SK-N-SH (cell line): ENCODE results near the gene VAMP1.

Experiments used
- CTCF ChIP-seq: fragments of 200-600 bp; sonication (generic); IDR thresholded peaks from 2 replicates; pipeline ENCODE4 v1.6.1; 2017; ENCODE audit warnings: antibody characterized with exemption, mild to moderate bottlenecking, moderate library complexity
- EP300 ChIP-seq, 2 experiments: IDR thresholded peaks; 2 replicates each; pipeline versions ENCODE4 v1.4.0 to v1.6.1; 2012; ENCODE audit warnings: borderline replicate concordance in 1 of 2, low read depth in 1 of 2, low read length in 1 of 2
- MAX ChIP-seq: IDR thresholded peaks from 2 replicates; pipeline ENCODE4 v1.4.0; 2012; ENCODE audit warnings: low read depth
- PBX3 ChIP-seq: IDR thresholded peaks from 2 replicates; pipeline ENCODE4; 2012
- POLR2AphosphoS5 ChIP-seq: IDR thresholded peaks from 2 replicates; pipeline ENCODE4 v1.6.1; 2012; ENCODE audit warnings: low read depth, low read length
- RAD21 ChIP-seq: IDR thresholded peaks from 2 replicates; pipeline ENCODE4 v1.6.1; 2012; ENCODE audit warnings: mild to moderate bottlenecking, low read length
- RCOR1 ChIP-seq: fragments of 150-350 bp; IDR thresholded peaks from 2 replicates; pipeline ENCODE4 v1.6.1; 2017; ENCODE audit warnings: antibody characterized with exemption, low read length
- RFX5 ChIP-seq: IDR thresholded peaks from 2 replicates; pipeline ENCODE4 v1.6.1; 2012; ENCODE audit warnings: mild to moderate bottlenecking, improper control_type of control experiment, low read length
- SMC3 ChIP-seq: IDR thresholded peaks from 2 replicates; pipeline ENCODE4 v1.6.1; 2012; ENCODE audit warnings: low read depth, low read length, improper control_type of control experiment
- TAF1 ChIP-seq: IDR thresholded peaks from 2 replicates; pipeline ENCODE4 v1.6.1; 2012; ENCODE audit warnings: low read depth, mild to moderate bottlenecking, low read length, moderate library complexity, borderline replicate concordance
- USF1 ChIP-seq: IDR thresholded peaks from 2 replicates; pipeline ENCODE4 v1.4.0; 2012; ENCODE audit warnings: low read depth, borderline replicate concordance
- USF2 ChIP-seq: fragments of 150-350 bp; IDR thresholded peaks from 2 replicates; pipeline ENCODE4 v1.6.1; 2017; ENCODE audit warnings: antibody characterized with exemption, low read length, low read depth, borderline replicate concordance
- ZBTB33 ChIP-seq: IDR thresholded peaks from 2 replicates; pipeline ENCODE4 v1.4.0; 2012; ENCODE audit warnings: low read depth, borderline replicate concordance

- TF ChIP-seq SMC3 (no peak), CTCF (no peak), EP300 (IDR thresholded peaks at IDR 0.05; ENCODE audit: borderline replicate concordance in 1 of 2, low read depth in 1 of 2, low read length in 1 of 2) (no peak), RCOR1 (no peak), RAD21 (no peak), RFX5 (no peak), MAX (no peak), USF2 (no peak), ZBTB33 (no peak), POLR2AphosphoS5 (no peak; the same call in 1 of the 2 replicates), TAF1 (no peak), USF1 (no peak), PBX3 (no peak)
Observed at GRCh38 chr12:6452245-6452943, 18.1 kb downstream of the VAMP1 start.
